Measurements from ENCODE around the gene KCTD21.

The KCTD21 gene

GRCh38 chr11:78138291-78138690, 50.1 kb downstream of the KCTD21 start:
- DNase-seq, result no peak

GRCh38 chr11:78132475-78132874, 56.0 kb downstream of the KCTD21 start:
- DNase-seq, result no peak

GRCh38 chr11:78131956-78132355, 56.5 kb downstream of the KCTD21 start:
- DNase-seq, result no peak

GRCh38 chr11:78127403-78127802, 61.0 kb downstream of the KCTD21 start:
- no peak for DNase-seq

Measured in NCI-H446 treated with DMSO at 0.1 percent for 48 hours (cell line).